Fibroblast of skin of abdomen (primary cell): ENCODE measurements around the gene SMAD6.

Experiments
- DNase-seq: peaks from one replicate; pipeline ENCODE4 v3.0.0-alpha.2; 2013

Gene SMAD6

DNA sequence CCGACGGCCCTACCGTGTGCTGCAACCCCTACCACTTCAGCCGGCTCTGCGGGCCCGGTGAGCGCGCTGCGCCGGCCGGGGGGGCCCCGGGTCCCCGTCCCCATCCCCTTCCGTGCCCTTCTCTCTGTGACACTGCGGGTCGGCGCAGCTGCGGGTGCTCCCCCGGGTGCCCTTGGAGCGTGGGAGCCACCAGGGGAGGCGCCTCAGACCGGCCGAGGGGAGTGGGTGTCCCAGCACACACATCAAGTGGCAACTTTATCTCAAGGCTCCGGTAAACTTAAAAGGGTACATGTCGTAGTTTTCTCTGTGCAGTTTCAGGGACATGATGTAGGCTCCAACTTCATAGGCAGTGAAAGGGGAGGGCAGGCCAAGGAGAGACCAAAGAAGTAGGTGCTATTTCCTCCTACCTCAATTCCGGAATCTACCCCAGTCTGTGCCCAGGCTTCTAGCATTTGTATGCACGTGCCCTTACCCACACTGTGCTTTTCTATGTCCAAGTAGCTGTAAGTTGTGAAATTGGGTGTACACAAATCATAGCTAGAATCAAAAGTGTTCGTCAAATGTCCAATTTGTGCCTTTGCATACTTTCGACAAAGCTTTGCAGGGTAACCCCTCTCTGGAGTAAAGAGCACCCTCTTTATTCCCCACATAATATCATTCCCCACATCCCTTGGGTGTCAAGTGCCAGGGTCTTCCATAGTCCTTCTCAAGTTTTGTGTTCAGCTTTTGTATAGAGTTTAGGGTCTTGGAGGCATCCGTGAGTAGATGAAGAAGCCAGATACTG is 2.2 kb downstream of the SMAD6 start:
- DNase-seq, result no peak

DNA sequence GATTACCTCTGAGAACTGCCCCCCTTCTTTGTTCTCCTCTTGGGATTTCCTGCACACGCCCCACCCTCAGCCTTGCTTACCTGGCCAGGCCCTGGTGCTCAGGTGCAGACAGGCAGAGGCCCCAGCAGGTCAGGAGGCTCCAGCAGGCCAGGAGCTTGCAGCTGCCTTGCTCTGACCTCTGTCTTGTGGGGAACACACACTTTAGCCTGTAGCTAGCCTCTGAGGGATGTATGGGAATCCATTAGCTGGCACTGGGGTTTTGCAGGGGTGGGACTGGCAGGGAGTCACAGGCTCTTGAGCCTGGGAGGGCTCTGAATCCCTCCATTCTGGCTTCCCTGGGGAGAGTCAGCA is 2.7 kb downstream of the SMAD6 start:
- no peak for DNase-seq

DNA sequence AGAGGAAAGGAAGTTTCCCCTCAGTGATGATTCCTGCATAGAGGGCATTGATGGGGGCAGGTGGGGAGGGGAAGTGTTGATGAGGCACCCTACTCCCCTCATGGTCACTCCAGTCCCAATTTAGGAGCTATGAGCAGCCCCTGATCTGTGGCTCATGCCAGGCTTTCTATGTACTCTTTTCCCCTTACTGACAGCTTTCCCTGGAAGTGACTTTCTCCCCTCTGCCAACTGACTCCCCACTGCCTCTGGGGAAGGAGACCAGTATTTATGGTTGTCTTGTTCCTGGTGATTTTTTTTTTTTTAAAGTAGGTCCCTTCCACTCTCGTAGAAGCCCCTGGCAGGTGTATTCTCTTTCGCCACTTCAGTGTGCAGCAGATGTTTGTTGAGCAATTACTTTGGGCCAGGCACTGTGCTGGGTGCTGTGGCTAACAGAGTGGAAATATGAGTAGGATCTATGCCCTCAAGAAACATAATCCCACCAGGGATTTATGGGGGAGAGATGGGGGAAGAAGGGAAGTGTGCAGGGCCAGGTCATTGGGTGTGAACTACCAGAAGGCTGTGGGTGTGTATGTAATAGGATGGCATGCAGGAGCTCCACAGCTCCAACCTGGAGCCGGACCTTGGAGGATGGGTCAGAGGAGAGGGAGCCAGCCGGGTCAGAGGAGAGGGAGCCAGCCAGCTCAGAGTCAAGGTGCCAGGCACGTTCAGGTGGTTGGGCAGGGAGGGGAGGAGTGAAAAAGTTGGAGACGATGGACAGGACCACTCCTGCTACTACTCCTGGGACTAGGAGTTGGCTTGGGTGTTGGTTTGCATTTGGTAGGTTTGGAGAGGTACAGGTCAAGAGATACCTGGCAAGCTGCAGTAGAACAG is 3.5 kb downstream of the SMAD6 start:
- DNase-seq, result no peak

DNA sequence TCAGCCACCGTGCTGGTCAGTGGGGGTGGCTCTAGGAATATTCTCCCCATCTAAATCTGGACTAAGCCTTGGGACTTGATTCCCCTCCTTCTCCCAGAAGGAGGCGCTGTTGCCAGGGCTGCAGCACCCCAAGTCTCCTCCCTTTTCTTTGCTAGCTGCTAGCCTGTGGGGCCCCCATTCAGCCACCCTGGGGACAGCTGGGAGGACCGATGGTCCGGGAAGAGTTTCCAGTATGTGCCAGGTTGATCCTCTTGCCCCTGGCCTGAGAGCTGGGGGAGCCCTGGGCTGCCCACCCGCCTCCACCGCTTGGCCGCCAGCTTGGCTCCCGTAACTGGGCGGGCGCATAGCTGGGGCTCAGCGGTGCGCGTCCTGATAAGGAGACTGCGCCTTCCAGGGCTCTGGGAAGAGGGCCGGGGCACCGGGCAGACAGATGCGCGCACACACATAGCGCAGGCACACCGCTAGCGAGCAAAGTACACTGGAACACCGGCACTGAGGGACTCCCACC is 4.2 kb downstream of the SMAD6 start:
- no peak for DNase-seq

DNA sequence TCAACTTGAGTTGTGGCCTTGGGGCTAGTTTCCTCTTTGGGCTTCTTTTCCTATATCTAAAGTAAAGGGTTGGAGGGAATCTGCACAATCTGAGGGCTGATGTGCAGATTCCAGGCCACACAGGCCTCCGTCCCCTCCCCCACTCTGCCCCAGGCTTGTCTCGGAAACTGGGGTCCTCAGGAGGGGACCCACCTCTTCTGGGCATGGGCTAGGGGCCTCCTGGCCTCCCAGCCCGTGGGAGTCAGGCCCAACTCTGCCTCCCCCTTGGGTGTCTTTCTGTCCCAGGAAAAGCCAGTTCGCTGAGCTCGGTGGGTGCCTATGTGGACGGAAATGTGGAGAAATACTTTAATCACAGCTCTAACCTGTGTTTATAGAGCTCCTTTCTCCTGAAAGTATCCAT is 4.8 kb downstream of the SMAD6 start:
- DNase-seq, result no peak

DNA sequence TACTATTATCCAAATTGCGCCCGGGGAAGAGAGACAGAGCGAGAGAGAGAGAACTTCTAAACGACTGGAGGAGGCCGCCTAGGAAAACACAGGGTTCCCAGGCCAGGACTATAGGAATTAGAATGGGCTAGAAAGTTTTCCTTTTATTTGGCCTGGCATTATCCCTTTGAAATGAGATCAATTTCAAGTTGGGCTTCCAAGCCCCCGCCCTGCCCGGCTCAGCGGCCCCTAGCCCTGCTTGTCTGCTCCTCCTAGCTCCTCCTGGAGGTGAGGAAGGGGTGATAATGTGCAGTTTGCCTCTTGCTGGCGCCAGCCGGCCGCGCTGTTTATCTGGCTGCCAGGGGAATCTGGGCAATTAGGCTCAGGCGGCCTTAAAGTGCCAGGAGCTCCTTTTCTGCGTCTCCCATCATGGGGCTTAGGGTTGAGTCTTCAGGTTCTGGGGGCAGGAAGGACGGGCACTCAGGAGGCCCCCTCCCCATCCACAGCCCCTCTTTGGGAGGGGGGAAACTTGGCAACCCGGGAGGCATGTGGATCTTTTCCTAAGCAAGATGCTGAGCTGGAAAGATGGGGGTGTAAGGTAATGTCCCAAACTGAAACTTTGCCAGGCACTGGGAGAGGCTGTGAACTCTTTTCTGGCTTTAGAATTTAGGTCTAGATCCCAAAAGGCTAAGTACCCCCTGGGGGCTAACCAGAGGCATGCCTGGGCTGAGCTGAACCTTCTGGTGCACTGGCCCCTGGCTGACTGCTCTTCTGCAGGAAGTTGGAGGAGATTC is 5.5 kb downstream of the SMAD6 start:
- peak; percentile 46 for DNase-seq

DNA sequence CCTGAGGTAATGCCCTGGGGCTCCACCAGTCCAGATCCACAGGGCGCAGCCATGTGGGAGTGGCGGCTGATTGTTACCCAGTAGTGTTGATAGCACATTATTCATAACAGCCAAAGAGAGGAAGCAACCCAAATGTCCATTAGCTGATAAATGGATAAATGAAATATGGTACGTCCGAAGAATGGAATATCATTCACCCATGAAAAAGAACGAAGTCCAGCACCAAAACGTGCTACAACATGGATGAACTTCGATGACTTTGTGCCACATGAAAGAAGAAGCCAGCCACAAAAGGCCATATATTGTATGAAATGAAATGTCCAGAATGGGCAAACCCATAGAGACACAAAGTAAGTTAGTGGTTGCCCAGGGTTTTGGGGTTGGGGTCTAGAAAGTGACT is 6.4 kb downstream of the SMAD6 start:
- DNase-seq, result no peak

DNA sequence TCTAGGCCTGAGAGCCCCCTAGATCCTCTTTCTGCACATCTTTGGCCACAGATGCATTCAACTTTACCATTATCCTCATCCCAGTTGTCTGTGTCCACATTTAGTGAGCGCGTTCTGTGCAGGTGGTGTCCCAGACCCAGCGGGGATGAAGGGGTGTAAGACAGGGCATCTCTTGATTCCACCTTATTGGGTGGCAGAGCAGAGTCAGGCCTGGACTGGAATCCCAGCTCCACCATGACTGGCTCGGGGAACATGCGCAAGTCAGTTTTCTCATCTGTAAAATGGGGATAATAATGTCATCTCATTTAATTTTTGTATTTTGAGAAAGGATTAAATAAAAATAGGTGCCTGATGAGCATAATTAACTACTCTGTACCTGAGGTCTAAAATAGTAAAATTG is 7.8 kb downstream of the SMAD6 start:
- no peak for DNase-seq

DNA sequence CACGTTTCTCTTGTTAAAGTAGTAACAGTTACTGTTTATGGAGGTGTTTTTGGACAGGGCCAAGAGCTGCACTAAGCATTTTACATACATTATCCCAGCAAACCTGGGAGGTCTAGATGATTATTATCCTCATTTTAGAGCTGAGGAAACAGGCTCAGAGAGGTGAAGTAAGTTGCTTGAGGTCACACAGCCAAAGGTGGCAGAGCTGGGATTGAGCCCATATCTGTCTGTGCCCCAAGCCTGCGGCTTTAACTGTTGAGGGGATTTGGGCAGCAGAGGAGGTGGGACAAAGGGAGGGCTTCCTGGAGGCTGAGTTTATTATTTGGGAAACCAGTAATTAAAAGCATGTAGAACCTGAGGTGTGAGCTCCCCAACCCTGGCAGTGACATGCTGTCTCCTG is 9.2 kb downstream of the SMAD6 start:
- DNase-seq, result no peak

DNA sequence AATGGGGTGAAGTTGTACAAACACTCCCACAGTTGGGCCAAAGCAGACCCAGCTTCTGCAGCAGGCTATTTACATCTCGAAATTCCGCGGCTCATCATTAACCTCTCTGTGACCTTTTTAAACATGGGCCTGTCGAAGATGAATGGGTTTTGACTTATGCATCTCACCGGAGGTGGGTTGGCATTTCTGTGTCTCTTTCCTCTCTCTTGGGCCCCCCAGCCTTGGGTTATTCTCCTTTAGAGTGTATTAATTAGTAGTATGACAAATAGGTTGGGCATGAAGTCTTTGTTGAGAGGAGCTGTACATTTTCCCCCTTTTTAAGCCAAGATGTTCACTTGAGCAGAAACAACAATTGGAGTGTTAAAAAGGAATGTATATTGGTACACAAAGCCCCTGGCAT is 9.8 kb downstream of the SMAD6 start:
- peak; percentile 33 for DNase-seq

DNA sequence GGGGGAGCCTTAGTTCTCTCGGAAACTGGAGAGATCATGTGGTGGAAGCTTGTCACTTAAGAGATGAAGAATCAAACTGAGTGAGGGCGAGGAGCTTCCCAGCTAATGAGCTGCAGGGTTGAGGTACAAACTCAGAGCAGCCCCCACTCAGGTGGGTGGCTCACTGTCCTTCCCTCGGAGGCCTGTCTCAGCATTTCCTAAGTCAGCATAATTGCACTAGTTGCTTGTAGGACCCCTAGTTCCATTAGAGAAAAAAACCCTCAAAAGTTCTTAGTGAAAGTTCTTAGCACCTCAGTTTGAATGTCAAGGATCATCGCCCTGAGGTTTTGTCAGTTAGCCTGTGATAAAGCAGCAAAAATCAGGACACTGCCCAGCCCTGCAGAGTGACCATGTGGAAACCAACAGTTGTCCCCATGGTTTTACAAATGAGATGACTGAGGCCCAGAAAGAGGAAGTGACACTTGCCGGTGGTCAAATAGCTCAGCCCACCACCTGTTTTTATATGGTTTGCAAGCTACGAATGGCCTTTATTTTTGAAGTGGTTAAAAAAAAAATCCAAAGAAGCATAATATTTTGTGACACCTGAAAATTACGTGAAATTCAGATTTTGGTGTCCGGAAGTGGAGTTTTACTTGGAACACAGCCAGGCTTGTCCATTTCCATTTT is 11.9 kb downstream of the SMAD6 start:
- DNase-seq, result no peak

DNA sequence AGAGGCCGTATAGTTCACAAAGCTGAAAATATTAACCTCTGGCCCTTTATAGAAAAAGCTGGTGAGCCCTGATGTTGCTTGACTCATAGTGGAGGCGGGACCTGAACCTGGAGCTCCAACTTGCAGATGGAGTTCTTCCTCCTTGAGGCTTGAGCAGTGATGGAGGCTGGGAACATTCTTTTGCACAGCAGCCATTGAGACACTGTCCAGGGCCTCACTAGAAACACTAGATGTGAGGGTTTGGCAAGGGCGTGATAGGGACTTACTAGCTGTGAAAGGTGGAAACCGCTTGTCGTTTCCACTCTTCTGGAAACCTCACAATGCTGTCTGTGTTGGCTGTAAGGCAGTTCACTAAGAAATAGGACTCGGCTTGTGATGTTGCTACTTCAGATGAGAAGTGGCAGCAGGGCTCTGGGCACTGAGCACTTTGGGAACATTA is 12.5 kb downstream of the SMAD6 start:
- DNase-seq, result peak; percentile 48

DNA sequence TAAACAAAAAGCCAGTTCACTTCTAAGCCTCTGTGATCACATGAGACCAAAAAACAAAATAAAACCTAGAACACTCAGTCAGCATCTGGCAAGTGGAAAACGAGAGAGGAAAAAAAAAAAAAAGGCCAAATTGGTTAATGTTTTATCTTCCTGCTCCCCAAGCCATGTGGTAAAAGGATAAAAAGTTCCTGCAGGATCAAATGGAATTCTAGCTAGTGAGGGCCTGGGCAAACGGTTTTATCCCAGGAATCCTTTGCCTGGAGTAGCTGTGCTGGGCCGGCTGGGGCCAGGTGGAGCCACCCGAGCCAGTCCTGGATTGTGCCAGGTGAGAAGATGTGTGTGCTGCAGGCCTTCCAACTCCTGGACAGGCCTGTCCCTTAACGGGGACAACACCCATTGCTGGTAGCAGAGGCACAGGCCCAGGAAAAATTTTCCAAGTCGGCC is 13.2 kb downstream of the SMAD6 start:
- DNase-seq, result no peak

DNA sequence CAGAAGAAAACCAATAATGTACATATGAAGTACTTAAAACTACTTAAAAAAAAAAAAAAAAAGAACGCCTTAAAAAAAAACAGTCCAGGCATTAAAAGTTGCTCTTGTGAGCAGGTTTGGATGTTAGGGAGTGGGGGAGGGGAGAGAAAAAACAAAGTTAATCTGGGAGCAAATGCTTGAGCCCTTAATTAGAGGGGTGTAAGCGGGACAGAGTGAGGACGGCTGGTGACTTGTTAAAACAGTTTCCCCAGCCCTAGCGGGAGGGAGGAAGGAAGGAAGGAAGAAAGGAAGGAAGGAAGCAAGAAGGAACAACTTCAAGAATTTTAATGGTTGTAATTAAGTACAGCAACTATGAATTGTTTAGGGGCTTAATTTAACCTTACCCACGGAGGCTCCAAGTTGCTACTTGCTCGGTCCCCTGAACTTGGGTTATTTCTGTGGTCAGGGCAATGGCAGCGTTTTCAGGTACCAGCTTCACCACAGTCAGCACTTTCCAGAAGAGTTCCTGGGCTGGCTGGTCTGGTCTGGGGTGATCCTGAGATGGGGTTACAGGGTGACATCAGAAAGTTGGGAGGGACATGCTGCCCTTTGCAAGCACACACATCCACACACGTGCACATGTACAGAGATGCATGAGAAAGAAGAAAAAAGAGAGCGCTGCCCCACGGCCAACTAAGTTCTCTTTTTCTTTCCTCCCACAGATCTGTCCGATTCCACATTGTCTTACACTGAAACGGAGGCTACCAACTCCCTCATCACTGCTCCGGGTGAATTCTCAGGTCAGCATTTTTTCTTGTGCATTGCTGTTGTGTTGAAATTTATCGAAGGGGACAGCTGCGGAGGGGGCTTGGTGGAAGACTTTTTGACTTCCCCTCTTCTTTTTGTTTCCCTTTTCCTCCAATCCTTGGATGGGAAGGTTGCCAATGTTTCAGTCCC is 14.0 kb downstream of the SMAD6 start:
- no peak for DNase-seq

DNA sequence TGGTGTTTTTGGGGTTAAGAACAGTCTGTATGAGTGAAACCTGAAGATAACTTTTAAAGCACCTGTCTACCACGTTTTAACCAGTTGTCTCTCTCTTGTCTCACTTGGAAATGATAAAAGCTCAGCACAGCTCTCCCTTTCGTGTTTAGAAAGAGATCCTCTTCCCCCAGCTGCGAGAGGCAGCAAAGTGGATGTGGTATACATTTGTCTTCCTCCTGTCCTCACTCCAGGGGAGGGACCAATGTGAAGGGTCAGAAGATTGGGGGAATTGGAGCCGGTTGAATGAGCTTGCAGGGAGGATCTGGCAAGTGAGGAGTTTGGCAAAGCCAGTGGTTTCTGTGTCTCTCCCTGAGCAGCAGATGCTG is 14.6 kb downstream of the SMAD6 start:
- peak; percentile 31 for DNase-seq

DNA sequence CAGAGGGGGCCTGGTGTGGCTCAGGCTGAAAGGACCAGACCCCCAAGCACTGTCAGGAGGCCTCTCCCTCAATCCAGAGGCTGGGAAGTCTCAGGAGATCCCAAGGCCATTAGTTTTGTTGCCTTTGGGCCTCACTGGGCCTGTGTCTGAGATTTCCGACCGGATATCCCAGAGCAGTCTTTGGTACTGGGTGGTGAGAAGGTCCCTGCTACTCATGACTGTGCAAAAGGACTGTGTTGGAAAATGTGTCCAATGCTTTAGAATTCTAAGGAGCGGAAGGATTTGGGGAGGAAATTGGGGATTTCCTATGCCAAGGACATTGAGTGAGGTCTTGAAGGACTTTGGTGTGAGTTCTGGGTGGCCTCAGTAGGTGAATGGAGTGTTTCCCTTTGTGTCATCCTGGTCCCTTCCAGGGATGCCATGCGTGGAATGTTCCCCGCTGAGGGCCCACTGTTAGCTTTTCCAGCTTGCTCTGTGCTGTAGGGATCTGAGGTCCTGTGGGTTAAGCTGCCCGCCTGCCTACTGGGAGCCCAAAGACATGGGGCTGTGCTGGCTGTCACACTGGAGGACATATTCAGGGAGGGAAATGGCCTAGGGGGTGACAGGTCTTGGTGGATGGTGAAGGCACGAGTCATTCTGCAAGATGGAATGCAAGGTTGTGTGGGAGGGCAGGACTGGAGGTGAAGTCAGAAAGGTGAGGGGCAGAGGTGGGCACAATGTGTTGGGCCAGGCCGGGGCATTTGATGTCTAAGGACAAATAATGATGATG is 16.4 kb downstream of the SMAD6 start:
- no peak for DNase-seq

DNA sequence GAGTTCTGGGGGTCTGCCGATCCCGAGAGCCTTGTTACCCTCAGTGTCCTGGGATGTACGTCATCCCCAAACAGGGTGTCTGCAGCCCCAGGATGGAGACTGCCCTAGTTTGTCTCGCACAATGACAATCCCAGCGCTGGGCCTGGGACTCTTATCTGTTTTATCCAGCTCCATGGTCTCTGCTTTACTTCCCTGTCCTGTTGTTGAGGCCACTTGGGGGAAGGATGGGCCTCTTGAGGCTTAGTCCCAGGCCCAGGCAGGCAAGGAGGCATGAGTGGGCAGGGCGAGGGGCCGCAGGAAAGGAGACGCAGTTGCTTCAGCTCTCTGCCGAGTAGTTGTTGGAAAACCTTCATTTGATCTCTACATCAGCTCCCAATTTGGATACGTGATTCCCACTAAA is 17.4 kb downstream of the SMAD6 start:
- no peak for DNase-seq

DNA sequence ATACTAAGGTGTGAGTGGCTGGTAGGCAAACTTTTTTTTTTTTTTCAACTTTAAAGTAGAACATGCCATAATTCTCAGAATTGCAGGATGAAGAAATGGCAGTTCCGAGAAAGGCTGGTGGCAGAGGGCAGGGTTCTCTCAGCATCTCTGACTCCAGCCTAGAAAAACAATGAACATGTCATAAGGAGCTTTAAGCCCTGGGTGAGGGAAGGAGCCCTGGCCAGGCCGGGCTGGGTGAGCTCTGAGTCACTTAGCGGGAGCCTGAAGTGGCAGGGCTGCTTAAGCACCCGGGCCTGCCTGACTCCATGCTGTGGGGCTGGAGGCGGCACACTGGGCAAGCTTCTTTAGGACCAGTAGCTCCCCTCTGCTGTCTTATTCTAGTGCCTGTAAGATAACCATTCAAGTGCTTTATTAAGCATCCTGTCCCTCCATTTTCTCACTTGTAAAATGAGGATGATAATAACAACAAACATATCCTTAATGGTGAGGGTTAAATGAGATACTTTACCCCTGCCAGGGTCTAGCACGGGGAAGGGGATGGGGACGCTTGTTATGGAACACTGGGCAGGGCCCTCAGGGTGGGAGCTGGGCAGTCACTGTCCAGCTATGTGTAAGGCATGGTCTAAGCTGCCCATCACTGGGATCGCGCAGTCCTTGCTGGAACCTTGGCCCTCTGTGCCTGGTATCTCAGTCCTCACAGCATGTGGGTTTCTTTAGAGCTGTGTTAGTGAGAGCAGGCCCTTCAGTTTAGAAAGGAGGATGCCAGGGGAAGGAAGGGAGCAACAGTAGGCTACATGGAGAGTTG is 18.4 kb downstream of the SMAD6 start:
- DNase-seq, result peak; percentile 52

DNA sequence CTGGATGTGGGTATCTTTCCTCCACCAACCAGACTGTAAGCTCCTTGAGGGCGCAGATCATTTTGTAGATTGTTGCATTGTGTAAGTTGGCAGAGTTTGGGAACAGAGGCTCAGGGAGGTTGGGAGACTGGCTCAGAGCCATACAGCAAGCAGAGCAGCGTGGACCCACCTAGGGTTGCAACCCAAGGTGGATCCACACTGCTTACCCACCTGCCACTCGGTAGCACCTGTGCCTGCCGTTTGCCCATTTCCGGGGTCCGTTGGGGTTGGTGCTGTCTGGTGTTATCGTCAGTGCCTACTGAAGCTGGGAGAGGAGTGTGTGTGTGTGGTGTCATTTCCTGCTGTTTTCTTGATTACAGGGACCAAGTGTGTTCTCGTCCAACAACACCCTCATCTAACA is 19.0 kb downstream of the SMAD6 start:
- DNase-seq, result no peak

DNA sequence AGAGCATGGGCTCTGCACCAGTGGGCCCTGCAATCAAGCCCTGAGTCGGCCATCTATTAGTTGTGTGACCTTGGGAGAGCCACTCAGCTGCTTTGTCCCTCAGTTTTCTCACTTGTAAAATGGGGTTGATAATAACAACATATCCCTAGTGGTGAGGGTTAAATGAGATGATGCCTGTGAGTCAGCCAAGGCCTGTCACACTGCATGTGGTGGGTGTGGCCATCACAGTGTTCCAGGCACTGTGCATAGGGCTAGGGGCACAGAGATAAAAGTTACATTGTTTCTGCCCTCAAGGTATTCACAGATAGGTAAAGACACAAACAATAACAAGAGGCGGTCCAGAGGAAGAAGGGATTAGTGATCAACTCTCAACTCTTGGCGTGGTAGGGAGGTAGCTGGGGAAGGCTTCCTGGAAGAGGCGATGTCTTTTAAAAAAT is 19.5 kb downstream of the SMAD6 start:
- no peak for DNase-seq
